HG03342 (cell line): Measurements from ENCODE around the gene RELN.

ENCODE experiments used
- ATAC-seq: cut with Tn5 transposase; IDR thresholded peaks from one replicate; pipeline ENCODE4 v1.9.1; 2021; ENCODE audit warnings: mild to moderate bottlenecking, moderate library complexity; ENCODE audit not compliant: unreplicated experiment

The RELN gene

DNA sequence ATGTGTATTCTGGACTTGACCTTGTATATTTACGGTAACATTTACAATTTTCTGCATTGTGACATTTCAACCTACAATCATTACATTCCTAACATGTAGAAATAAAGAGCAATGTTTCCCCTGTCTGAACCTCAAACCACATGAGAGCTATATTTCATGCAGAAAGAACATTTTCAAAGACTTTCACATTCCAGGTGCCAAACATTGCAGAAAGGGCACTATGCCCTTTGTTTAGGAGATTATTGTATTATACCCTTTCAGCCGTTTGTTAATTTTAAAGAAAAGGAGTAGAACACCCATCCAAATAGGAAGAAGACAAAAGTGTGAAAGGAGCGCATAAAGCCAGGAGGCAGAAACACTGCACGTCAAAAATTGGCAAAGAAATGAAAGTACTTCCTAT is 260.4 kb downstream of the RELN start:
- no peak for ATAC-seq

DNA sequence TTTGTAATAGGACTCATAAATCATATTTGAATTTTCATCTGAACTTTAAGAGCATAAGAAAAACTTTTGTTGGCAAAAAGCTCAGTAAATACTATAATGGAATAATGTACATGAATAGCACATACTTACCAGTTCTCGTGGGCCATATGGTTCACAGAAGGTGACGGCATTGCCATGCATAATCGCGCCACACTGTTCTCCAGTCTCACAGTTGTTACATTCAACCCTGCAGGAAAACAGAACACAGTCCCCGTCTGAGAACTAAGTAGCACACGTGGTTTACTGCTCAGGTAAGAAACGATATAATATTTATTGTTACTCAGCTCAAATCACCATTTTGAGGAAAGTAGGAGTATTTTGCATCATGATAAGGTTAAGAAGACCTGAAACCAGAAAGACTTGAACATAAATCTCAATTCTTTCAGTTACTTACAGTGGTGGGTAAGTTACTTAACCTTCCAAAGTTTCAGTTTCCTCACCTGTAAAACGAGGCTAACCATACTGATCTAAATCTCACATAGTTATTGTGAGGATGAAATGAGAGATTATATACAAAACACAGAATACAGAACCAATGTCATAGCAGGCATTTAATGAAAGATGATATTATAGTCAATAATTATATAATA is 261.4 kb downstream of the RELN start:
- no peak for ATAC-seq

DNA sequence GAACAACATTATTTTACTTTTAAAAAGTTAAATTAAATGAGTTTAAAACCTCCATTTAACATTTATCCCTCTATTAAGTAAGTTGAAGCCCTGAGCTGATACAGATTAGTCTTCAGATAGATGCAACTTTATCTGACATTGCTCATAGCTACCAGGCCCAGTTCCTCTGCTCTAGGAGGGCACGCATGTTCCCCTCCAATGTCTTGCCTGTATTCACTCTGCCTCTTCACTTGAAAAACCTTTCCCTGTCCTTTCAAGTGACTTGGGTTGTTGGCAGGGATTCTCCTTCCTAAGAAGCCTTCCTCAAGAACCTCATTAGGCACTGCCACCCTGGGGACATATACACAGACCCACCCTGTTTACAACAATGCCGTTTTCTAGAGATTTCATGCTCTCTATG is 270.4 kb downstream of the RELN start:
- no peak for ATAC-seq

DNA sequence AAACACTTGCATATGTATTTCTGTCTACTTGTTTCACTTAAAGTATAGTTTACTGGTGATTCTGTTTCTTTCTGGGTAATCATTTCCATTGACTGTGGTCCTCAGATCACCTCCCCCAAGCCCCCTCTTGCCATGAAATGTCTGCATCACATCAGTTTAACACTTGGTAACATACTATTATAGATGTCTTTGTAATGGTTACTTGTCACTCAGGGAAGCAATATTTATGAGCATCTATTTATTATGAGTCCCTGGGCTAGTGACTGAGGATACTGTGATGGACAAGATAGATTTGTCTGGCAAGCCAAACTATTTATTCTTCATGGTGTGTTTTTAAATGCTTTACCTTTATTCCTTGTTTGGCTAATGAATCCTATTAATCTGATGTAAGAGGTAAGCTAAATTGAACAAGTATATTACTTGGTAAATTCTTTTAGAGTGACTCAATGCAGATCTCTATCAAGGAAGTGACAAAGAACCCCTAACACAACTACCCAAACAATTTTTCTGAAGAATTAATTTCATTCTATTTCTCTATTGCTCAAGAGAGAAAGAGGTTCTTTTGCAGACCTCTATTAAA is 270.9 kb downstream of the RELN start:
- no peak for ATAC-seq

DNA sequence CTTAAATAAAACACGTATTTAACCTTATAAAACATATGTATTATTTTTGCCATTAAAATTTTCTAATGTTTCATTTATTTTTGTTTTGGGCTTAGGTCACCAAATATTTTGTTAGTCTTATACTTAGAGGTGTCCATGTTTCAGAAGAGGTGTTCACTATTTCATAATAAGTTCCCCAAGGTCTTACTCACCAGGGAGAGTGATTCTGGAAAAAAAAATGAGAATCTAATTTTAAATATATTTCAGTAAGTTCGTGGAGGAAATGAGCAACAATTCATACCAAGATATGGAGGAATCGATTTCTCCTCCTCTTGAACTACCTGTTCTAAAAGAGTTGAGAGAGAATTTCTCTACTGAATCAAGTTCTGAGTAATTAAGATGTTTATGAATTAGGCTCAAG is 271.9 kb downstream of the RELN start:
- no peak for ATAC-seq

DNA sequence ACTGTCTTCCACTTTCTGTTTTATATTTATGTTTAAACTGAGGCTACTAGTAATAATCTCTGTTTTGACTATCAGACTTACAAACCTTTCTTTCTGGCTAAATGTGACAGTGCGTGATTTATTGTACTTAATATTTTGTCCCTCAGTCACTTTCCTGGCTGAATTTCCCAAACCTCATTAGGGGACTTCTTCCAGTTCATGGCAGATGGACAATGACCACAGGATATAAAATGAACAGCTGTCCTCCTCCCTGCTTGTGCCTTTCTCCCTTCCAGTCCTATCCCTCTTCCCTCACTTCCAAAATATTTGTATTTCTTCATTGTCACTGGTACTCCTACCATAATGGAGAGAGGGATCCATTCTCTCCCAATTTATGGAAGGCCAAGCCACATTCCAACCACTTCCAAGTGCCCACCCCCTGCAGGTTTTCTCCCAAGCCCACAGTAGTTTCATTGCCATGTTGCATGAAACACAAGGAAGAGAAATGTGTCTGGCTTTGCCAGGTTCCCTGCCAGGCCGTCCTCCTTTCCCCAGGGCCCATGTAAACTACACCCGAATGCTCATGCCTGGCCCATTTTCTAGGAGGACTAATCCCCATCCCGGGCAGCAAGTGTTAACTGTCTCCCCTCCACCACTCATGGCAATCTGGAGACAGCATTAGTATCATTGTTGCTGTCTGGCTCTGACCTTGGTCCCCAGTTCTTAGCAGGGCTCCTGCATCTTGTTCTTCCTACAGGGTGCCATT is 273.9 kb downstream of the RELN start:
- ATAC-seq = no peak

DNA sequence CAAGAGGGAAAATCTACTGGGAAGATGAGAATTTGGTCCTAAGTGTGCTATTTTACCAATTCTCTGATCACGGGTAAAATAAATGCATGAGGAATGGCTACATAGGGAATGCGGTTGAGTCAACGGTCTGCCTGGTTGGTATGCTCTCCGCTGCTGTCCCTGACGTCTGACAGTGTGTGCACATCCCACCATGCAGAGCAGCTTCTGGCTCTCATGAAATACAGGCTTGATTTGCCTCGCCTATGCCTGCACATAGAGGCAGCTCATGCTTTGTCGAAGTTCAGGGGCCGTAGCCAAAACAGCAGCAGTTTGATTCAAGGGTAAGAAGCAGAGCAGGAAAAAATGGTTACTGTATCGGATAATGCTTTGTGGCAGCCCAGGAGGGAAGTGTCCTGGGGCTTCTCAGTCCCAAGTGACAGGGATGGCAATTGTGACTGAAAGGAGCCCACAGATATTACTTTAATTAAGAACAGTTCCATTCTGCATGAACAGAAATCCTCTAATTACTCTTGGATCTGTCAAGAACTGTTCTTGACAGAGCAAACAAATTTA is 275.0 kb downstream of the RELN start:
- no peak for ATAC-seq

DNA sequence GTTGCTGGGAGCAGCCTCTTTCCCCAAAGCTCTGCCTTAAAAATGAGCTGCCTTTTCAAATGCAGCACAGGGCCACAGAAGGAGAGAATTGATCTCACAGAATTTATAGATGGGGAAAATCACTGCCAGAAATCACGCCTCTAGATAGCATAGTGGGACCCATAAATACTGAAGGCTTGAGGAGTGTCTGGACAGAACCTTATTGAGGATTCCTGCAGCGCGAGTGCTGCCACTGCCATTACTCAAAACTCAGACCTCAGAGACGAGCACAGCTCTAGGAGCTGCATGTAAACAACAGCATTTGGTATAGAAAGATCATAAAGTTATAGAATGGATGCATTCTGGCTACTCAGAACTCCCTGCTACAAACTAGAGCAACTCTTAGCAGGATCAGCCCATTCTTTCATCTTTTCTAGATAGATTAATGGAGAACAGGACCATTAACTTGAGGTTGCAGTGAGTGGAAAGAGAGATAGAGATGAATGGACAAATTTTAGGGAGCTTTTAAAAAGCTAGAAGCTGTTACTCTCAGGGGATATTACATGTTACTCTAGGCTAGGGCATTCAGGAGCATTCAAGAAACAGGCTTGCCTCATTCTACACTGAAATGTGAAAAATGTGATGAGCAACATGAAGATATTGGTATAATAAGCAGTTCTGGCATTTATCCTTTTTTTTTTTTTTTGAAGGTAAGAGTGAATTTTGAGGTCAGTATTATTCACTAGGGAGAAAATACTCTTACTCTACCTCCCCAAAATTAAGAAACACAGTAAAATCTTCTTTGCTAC is 276.3 kb downstream of the RELN start:
- ATAC-seq = no peak

DNA sequence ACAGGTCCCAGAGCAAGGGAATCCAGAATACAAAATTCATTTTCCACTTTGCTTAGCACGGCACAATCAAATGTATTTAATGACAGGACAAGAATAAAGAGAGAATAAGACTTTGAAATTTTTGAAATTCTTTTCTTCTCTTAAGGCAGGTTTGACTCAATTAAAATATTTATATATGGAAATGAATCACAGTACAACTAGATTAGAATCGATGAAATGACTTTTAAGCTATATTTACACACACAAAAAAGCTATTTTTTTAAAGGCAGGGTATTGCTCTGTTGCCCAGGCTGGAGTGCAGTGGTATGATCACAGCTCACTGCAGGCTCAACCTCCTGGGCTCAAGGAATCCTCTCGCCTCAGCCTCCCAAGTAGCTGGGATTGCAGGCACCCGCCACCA is 278.0 kb downstream of the RELN start:
- no peak for ATAC-seq

DNA sequence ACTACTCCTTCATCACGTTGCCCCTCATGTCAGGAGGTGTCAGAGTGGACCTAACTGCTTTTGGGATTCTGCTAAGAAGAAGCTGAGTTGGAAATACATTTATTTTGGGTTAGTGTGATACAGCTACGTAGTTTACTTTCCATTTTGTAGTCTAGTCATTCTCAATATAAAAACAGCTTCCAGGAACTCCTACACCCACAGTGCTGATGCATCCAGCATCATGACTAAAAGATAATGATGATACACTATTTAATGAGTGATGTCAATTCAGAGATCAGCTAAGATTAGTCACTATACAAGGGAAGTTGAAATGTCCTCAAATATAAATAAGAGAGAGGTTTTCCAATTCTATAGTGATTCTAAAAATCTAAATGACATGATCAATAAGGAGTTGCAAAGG is 279.2 kb downstream of the RELN start:
- ATAC-seq = no peak

DNA sequence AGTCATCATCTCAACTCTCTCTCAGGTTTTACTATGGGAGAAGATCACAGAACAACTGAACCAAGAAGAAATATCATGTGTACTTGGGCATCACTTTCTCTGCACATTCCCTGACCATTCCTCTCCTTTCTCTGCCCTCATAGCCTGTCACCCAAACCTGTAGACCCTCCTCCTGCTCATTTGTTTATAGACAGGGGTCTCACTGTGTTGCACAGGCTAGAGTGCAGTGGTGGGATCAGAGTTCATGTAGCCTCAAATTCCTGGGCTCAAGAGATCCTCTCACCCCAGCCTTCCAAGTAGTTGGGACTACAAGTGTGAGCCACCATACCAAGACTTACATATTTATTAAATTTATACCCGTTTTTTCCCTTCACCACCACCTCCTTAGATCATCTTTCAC is 282.7 kb downstream of the RELN start:
- no peak for ATAC-seq

DNA sequence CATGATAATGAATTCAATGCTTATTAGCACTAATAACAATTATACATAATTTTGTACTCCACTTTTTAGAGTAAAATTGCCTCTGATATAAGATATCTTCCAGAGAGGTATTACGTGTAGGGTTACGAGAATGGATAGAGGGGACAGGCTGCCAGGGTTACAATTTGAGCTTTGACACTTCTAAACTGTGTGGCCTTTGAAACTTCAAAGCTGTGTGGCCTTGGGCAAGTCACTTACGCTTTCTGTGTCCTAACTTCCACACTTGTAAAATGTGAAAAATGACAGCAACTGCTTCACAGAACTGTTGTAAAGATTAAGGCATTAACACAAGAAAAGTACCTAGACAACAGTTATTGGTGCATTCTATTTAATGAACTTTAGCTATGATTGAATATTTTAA is 283.9 kb downstream of the RELN start:
- ATAC-seq = no peak

DNA sequence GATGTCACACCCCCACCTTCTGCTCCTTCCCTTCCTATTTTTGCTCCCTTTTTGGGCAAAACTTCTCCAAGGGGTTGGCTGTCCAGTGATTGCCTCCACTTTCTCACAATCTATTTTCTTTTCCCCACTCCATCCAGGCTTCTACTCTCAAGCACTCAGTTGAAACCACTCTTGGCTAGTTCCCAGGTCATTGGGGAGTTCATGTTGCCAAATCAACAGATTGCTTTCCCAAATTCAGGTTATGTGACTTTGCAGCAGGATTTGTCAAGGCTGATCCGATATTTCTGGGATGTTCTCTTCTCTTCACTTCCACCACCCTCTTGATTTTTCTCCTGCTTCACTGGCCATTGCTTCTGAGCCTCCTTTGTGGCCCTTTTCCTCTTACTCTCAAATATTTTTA is 284.8 kb downstream of the RELN start:
- ATAC-seq = no peak

DNA sequence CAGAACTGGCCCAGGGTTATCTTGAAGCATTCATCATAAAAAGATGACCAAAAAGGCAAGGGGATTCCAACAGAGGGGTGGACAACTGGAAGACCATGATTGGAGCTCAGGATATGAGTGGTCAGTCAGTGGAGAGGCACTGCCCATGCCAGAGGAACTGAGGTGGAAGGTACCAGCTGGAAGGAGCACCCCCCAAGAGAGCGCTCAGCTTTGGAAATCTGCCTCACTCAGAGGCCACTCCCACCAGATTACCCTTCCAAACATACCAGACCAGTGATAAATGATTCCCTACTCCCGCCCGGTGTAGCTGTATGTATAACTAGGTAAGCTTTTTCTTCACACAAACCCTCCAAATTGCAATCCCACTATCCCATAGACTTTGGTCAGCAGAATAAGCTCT is 286.5 kb downstream of the RELN start:
- ATAC-seq = no peak

DNA sequence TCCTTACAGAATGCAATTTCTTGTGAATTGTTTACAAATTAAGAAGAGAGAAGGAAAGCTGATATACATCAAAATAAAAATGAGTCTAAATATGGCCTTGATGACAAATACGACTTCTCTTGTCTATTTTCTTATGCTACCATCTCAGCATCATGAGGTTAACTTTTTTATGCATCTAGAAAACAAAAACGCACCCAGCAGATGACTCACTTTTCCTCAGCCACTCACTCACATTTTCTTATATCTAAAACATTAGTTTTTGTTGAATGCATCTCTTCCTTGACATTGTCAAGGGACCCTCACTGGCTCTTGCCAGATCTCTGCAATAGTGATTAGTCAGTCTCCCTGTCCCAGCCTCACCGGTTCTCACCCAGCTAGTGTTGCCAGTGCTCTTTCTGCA is 287.0 kb downstream of the RELN start:
- no peak for ATAC-seq

DNA sequence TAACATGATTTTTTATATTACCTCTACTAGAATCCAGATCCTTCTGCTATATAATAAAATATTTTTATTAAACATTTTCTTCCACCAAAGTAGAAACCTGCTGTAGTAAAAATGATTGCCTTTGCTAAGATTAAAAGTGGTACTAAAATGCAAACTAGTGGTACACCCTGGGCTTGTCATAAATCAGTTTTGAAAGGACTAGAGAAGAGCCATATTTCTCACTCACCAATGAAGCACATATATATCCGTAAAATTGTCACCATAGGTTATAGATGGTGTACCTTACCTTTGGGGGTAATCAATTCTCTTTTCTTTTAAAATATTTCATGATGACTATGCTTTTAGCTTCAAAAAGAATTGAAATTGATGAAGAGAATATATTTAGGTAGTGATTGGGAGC is 290.4 kb downstream of the RELN start:
- ATAC-seq = no peak

DNA sequence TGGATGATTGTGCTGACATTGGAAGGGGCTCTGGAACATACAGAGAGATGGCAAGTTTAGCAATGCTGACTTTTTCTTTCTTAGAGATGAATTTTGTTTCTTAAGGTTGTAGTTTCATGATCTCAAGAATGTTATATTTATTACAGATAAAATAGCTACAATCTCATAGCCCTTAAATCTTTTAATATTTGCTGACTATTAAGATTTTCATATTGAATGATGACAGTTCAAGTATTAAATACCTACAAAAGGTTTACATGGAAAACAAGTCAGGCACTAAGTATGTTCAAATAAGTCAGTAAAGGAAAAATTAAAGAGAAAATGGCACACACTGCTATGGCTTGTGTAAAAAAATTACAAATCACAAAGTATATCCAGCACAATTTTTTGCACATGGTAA is 291.4 kb downstream of the RELN start:
- no peak for ATAC-seq

DNA sequence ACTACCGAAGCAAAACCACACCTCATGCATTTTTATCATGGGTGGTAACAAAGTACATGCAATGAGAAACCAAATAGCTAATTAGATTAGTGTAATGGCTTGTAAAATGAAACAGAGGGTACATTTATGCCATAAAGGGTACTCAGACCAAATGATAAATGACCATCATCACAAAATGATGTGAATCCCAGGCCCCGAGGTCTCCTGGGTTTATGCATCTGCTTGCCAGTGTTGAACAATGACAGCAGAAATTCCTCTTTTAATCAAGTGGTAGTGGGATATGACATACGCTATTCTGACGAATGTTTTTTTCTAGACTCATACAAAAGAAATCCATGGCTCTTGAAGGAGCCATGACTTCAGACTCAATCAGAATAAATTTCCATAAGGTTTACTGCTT is 293.9 kb downstream of the RELN start:
- ATAC-seq = no peak

DNA sequence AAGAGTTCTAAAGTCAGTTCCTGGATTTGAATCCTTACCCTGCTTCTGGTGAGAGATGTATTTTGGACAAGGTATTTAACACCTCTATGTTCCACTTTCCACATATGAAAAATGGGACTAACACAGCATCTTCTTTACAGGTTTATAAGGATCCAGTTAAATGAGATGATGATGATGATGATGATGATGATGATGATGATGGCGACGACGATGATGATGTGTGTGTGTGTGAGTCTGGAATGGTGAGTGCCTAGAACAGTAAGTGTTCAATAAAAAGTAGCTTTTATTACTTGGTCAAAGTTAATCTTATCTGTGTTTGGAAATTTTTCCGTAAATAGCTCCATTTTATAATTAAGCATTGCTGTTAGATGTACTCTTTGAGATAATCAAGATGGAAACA is 295.2 kb downstream of the RELN start:
- ATAC-seq = no peak

DNA sequence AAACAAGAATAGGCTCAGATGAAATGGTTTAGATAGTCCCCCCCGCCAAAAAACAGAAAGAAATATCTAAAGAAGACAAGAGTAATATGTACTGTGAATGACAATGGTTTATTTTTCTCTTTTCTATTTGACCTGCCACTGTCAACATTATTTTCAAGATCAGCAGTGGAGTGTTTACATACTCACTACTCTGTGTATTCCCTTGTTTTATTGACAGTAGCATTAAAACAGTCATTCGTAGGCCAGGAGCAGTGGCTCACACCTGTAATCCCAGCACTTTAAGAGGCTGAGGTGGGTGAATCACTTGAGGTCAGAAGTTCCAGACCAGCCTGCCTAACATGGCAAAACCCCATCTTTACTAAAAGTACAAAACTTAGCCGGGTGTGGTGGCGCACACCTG is 298.2 kb downstream of the RELN start:
- no peak for ATAC-seq

DNA sequence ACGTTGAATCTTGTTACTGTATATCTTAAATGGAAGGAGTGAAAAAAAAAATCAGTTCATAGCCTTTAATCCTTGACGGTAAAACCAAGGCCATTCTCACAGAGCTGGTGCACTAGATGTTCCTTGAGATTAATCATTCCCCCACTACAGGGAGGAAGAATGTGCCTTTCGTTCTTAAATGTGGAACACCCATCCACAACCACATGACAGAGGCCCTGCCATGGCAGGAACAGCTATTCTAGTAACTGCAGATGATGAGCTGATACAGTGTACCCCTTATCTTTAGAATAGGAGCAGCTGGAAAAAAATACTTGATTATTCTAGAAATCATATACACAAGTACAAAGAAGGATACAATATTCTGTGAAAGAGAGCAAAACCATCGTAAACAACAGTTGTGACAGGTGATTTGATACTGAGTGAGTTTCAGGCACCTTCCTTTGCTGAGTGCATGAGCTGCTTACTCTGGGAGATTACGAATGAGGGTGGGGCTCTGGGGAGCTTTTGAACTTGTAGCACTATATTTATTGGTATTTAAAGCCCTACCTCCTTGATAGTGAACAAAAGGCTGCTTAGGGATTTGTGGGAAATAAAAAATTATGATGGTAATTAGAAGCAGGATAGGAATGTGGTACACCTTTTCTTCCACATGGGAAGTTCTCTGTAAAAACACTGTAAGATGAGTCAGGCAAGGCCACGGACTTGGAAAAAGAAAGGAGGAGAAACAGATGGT is 299.1 kb downstream of the RELN start:
- ATAC-seq = no peak
